Glutamatergic neuron (in vitro differentiated cells): ENCODE results near the gene SLC15A3. TPM values are rescaled to one million over a fixed set of nuclear protein-coding genes. Genes with fewer than 3 reads are reported as not detected.

Experiments used
- DNase-seq: peaks from one replicate; pipeline ENCODE4 v3.0.0; 2022
- H3K27ac Mint-ChIP-seq: one replicate; pipeline ENCODE4 v1.8.0; 2020; ENCODE audit warnings: mild to moderate bottlenecking, mixed read lengths, inconsistent platforms; ENCODE audit not compliant: unreplicated experiment
- H3K27me3 Mint-ChIP-seq: one replicate; pipeline ENCODE4 v1.8.0; 2020; ENCODE audit warnings: mild to moderate bottlenecking, moderate library complexity, mixed read lengths, inconsistent platforms; ENCODE audit not compliant: unreplicated experiment
- H3K36me3 Mint-ChIP-seq: one replicate; pipeline ENCODE4 v1.8.0; 2020; ENCODE audit warnings: mild to moderate bottlenecking, mixed read lengths, inconsistent platforms; ENCODE audit not compliant: unreplicated experiment
- H3K4me1 Mint-ChIP-seq: one replicate; pipeline ENCODE4 v1.8.0; 2020; ENCODE audit warnings: mild to moderate bottlenecking, low read depth, mixed read lengths, inconsistent platforms; ENCODE audit not compliant: unreplicated experiment
- H3K4me3 Mint-ChIP-seq: one replicate; pipeline ENCODE4 v1.8.0; 2020; ENCODE audit warnings: mild to moderate bottlenecking, mixed read lengths, inconsistent platforms; ENCODE audit not compliant: unreplicated experiment
- H3K9me3 Mint-ChIP-seq: one replicate; pipeline ENCODE4 v1.8.0; 2020; ENCODE audit warnings: mild to moderate bottlenecking, moderate library complexity, mixed read lengths, inconsistent platforms; ENCODE audit not compliant: unreplicated experiment
- total RNA-seq: library from RNA; stranded (reverse); fragmentation: NEBNext Ultra II Directional; extraction: Animal tissue kit (Norgen Biotek cat#: 25700); gene quantifications from one replicate; pipeline ENCODE4 v1.2.1, GENCODE V29; 2021; ENCODE audit not compliant: unreplicated experiment
- TF ChIP-seq, protein P1 (sequence below): fragments of 200-600 bp; sonication (generic); IDR thresholded peaks from one replicate; pipeline ENCODE4 v1.5.0; 2021; ENCODE audit not compliant: partially characterized antibody, unreplicated experiment

SLC15A3 gene
- total RNA-seq, 1 donor from 2014 or later = 4.4 TPM

GRCh38 chr11:60915248-60915914, 36.6 kb downstream of the SLC15A3 start:
- H3K27me3 Mint-ChIP-seq = peaks cover 9% of the 10 kb centered on the region
- TF ChIP-seq, protein P1, sequence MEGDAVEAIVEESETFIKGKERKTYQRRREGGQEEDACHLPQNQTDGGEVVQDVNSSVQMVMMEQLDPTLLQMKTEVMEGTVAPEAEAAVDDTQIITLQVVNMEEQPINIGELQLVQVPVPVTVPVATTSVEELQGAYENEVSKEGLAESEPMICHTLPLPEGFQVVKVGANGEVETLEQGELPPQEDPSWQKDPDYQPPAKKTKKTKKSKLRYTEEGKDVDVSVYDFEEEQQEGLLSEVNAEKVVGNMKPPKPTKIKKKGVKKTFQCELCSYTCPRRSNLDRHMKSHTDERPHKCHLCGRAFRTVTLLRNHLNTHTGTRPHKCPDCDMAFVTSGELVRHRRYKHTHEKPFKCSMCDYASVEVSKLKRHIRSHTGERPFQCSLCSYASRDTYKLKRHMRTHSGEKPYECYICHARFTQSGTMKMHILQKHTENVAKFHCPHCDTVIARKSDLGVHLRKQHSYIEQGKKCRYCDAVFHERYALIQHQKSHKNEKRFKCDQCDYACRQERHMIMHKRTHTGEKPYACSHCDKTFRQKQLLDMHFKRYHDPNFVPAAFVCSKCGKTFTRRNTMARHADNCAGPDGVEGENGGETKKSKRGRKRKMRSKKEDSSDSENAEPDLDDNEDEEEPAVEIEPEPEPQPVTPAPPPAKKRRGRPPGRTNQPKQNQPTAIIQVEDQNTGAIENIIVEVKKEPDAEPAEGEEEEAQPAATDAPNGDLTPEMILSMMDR = no peak
- peaks cover 8% of the 10 kb centered on the region for H3K4me1 Mint-ChIP-seq
- H3K36me3 Mint-ChIP-seq = no peaks in the 10 kb centered on the region
- peak overlapping the region; percentile 87 for H3K4me3 Mint-ChIP-seq
- DNase-seq = peak; percentile 35
- peak overlapping the region; percentile 31 for H3K27ac Mint-ChIP-seq
- peaks cover 12% of the 10 kb centered on the region for H3K9me3 Mint-ChIP-seq

DNA sequence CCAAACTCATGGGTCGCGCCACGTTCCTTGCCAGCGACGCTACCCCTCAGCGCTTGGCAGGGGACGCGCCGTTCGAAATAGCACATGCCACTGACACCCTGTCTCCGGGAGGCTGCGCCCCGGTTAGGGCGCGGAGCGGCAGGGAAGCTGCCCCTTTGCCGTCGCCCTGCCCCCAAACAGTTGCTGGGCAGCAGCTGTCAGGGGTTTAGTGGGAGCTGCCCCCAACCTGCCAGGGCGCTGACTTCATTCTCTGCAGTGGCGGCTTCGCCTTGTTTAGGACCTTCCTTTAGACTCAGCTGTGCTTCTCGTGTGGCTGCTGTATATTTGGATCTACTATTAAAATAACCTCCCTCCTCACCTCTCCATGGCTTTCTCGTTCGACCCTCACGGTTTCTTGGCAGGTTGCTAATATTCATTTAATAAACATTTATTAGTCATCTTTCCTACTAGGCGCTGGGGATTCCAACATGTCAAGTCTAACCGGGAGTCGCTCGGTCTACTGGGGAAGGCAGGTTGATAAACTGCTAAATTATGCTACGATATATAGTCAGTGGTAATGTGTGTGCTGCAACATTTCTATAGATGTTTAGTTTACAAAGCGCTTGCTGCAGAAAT, 37.2 kb downstream of the SLC15A3 start:
- Mint-ChIP-seq H3K4me1 (peaks cover 8% of the 10 kb centered on the region), H3K4me3 (peak overlapping the region; percentile 87), H3K9me3 (peaks cover 12% of the 10 kb centered on the region), H3K36me3 (peaks cover under 1% of the 10 kb centered on the region), H3K27ac (peak overlapping the region; percentile 31), H3K27me3 (peaks cover 9% of the 10 kb centered on the region)
- no peak for DNase-seq
- TF ChIP-seq, protein P1 = no peak

- peaks cover 5% of the 10 kb centered on the region for H3K36me3 Mint-ChIP-seq
- peaks cover 14% of the 10 kb centered on the region for H3K9me3 Mint-ChIP-seq
- H3K27me3 Mint-ChIP-seq = peaks cover 9% of the 10 kb centered on the region
- H3K27ac Mint-ChIP-seq = peak within 1 kb of the TSS; percentile 84
- H3K4me1 Mint-ChIP-seq = peaks cover 8% of the 10 kb centered on the region
- peak; percentile 90 for DNase-seq
- TF ChIP-seq, protein P1 = no peak
- H3K4me3 Mint-ChIP-seq = peak within 1 kb of the TSS; percentile 100
Observed at GRCh38 chr11:60913793-60914632, 38.0 kb downstream of the SLC15A3 start, which contains the start of gene TMEM109. Gene TMEM109, plus strand, starts transcription at chr11:60914158. Its CDS starts 5,536 bp downstream, at chr11:60919694.

DNA sequence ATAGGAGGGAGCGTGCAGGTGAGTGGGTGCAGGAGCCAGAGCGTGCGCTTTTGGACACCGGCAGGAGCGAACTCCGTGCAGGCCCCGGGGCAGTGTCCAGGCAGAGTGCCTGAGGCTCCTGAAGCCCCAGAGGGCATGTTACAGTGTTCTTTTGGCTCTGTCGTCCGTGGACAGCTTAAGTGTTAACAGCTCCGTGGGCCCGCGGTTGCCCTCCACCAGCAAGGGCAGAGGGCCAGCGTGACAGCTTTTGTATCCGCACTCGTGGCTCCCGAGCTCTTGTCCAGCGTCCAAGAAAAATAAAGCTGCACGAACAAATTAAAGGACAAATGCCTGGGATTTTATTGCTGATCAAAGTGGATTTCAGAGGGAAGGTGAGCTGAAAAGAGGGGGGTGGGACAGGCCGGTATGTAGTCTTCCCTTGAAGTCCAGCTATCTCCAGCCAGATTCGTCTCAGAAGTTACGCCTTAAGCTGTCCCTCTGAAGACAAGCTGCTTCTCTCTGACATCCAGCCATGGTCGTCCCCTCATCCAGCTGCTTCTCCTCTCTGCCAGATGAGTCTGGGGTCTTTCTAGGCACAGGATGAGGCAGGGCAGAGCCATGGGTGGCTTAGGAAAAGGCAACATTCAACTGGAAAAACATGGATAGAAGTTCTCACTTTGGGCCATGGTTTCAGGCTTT, 39.0 kb downstream of the SLC15A3 start:
- TF ChIP-seq, protein P1 = no peak
- DNase-seq = no peak
- Mint-ChIP-seq H3K27me3 (peaks cover 14% of the 10 kb centered on the region), H3K9me3 (peaks cover 14% of the 10 kb centered on the region), H3K4me3 (peak overlapping the region; percentile 100), H3K36me3 (peaks cover 13% of the 10 kb centered on the region), H3K4me1 (peaks cover 8% of the 10 kb centered on the region), H3K27ac (no peak overlapping the region)
